Measurements from ENCODE around the gene CLGN. TPM values are rescaled to one million over a fixed set of nuclear protein-coding genes. Genes with fewer than 3 reads are reported as not detected.

The CLGN gene
- polyA plus RNA-seq, 1 experiment = 2.7 TPM

GRCh38 chr4:140382732-140383131 lies 44.7 kb downstream of the CLGN start:
- no peak for TF ChIP-seq CTCF (IDR thresholded peaks at IDR 0.05; ENCODE audit: low read depth, low read length)
- CTCF ChIA-PET = interaction anchor here (0.6 to 1.5 kb wide), 3 partner anchors 22 to 141 kb away, joined by 3 read pairs; partner anchors contain the start of genes CLGN and ELMOD2
- no peak for DNase-seq (ENCODE audit: low read depth, low spot score)
- Histone ChIP-seq H3K27ac (ENCODE audit: low read depth, low read length) (no peak overlapping the region), H3K27me3 (ENCODE audit: control insufficient read depth, insufficient read depth, low read length) (no peaks in the 10 kb centered on the region), H3K9me3 (ENCODE audit: control insufficient read depth, insufficient read depth, low read length) (no peaks in the 10 kb centered on the region), H3K4me3 (ENCODE audit: low read depth, low read length) (no peak overlapping the region)
- POLR2A ChIA-PET = interaction anchor here (0.7 kb wide), 1 partner anchor 10 kb away, joined by 3 read pairs; the partner anchor contains the start of gene SCOC

GRCh38 chr4:140374130-140374477 lies 53.3 kb downstream of the CLGN start:
- CTCF ChIA-PET = interaction anchor here (0.6 to 4.3 kb wide), 3 partner anchors 14 to 236 kb away, joined by 3 to 29 read pairs (median 8); no protein-coding TSS in a partner anchor
- POLR2A ChIA-PET = interaction anchor here (0.6 to 1.2 kb wide), 2 partner anchors 150 to 236 kb away, joined by 3 to 4 read pairs; partner anchors contain the start of gene ELMOD2
- TF ChIP-seq CTCF (IDR thresholded peaks at IDR 0.05; ENCODE audit: low read depth, low read length) = no peak
- Histone ChIP-seq H3K4me3 (ENCODE audit: low read depth, low read length) (peak overlapping the region; percentile 73), H3K9me3 (ENCODE audit: control insufficient read depth, insufficient read depth, low read length) (no peaks in the 10 kb centered on the region), H3K27me3 (ENCODE audit: control insufficient read depth, insufficient read depth, low read length) (no peaks in the 10 kb centered on the region), H3K27ac (ENCODE audit: low read depth, low read length) (peak overlapping the region; percentile 77)
- no peak for DNase-seq (ENCODE audit: low read depth, low spot score)

GRCh38 chr4:140373328-140374129 lies 53.9 kb downstream of the CLGN start, which contains the start of gene SCOC:
Gene SCOC (plus strand): TSS chr4:140373646. CDS start chr4:140379171, 5,525 bp downstream.
- POLR2A ChIA-PET = interaction anchor here (0.5 to 1.2 kb wide), 6 partner anchors 9 to 236 kb away, joined by 3 to 7 read pairs (median 3); partner anchors contain the start of gene ELMOD2
- peak within 1 kb of the TSS; percentile 75 for H3K4me3 ChIP-seq (ENCODE audit: low read depth, low read length)
- CTCF ChIA-PET = interaction anchor here (0.6 to 4.3 kb wide), 6 partner anchors 12 to 236 kb away, joined by 3 to 29 read pairs (median 6); partner anchors contain the start of gene CLGN
- DNase-seq (ENCODE audit: low read depth, low spot score) = peak; percentile 98
- H3K9me3 ChIP-seq (ENCODE audit: control insufficient read depth, insufficient read depth, low read length) = no peaks in the 10 kb centered on the region
- no peak for TF ChIP-seq CTCF (IDR thresholded peaks at IDR 0.05; ENCODE audit: low read depth, low read length)
- H3K27me3 ChIP-seq (ENCODE audit: control insufficient read depth, insufficient read depth, low read length) = no peaks in the 10 kb centered on the region
- H3K27ac ChIP-seq (ENCODE audit: low read depth, low read length) = peak within 1 kb of the TSS; percentile 77

GRCh38 chr4:140372751-140373327 lies 54.6 kb downstream of the CLGN start:
- Histone ChIP-seq H3K9me3 (ENCODE audit: control insufficient read depth, insufficient read depth, low read length) (no peaks in the 10 kb centered on the region), H3K27ac (ENCODE audit: low read depth, low read length) (peak overlapping the region; percentile 58), H3K4me3 (ENCODE audit: low read depth, low read length) (peak overlapping the region; percentile 75), H3K27me3 (ENCODE audit: control insufficient read depth, insufficient read depth, low read length) (no peaks in the 10 kb centered on the region)
- no peak; the same call in 1 of the 2 replicates for TF ChIP-seq CTCF (IDR thresholded peaks at IDR 0.05; ENCODE audit: low read depth, low read length)
- ChIA-PET POLR2A (interaction anchor here (0.5 to 1.2 kb wide), 5 partner anchors 10 to 151 kb away, joined by 3 to 7 read pairs (median 3); partner anchors contain the start of gene ELMOD2), CTCF (interaction anchor here (0.6 to 4.3 kb wide), 5 partner anchors 11 to 733 kb away, joined by 3 to 29 read pairs (median 4); partner anchors contain the start of gene CLGN)
- DNase-seq (ENCODE audit: low read depth, low spot score) = no peak
